ENCODE results near the gene LTA.

The LTA gene

GRCh38 chr6:31529329-31530150 is 42.5 kb upstream of the LTA start (continued):
- TF ChIP-seq ZNF155 (tag by site-specific recombination; IDR thresholded peaks at IDR 0.05) (no peak), ZIC2 (tag by site-specific recombination; IDR thresholded peaks at IDR 0.05) (peak; percentile 36; the same call in 1 of the 2 replicates), PRDM2 (tag by site-specific recombination; IDR thresholded peaks at IDR 0.05; ENCODE audit: borderline replicate concordance) (no peak), ZNF324 (tag by site-specific recombination; IDR thresholded peaks at IDR 0.05) (no peak), ZBTB17 (tag by site-specific recombination; IDR thresholded peaks at IDR 0.05) (0 out of 2 replicates have a peak, but pooled peaks have one; percentile 20), ZNF174 (tag by site-specific recombination; IDR thresholded peaks at IDR 0.05) (no peak), ZNF76 (tag by site-specific recombination; IDR thresholded peaks at IDR 0.05; ENCODE audit: borderline replicate concordance, low read depth) (no peak), IKZF3 (tag by site-specific recombination; IDR thresholded peaks at IDR 0.05) (peak; percentile 52; the same call in 1 of the 2 replicates), ZNF777 (tag by site-specific recombination; IDR thresholded peaks at IDR 0.05; ENCODE audit: borderline replicate concordance) (no peak), CTCF (tag by site-specific recombination; IDR thresholded peaks at IDR 0.05) (no peak), INSM2 (tag by site-specific recombination; IDR thresholded peaks at IDR 0.05) (no peak), TRIM28 (IDR thresholded peaks at IDR 0.05; ENCODE audit: borderline replicate concordance, low read length) (no peak), ZNF18 (tag by site-specific recombination; IDR thresholded peaks at IDR 0.05) (no peak), KLF10 (tag by site-specific recombination; IDR thresholded peaks at IDR 0.05) (no peak), ZNF692 (tag by site-specific recombination; IDR thresholded peaks at IDR 0.05) (peak; percentile 68; the same call in 1 of the 2 replicates), KLF9 (tag by site-specific recombination; IDR thresholded peaks at IDR 0.05; ENCODE audit: low read depth) (no peak), ZBTB7A (tag by site-specific recombination; IDR thresholded peaks at IDR 0.05; ENCODE audit: low read depth) (no peak), ZNF23 (tag by site-specific recombination; IDR thresholded peaks at IDR 0.05; ENCODE audit: borderline replicate concordance) (no peak), ZNF600 (tag by site-specific recombination; IDR thresholded peaks at IDR 0.05) (peak; percentile 11; the same call in 1 of the 2 replicates)
